NOMO-1 (cell line): ENCODE measurements around the gene PPM1E.
"Not testable (repeated sequence)": the region's sequence is repeated elsewhere in the genome, so short reads cannot be mapped to it uniquely, and the experiment has no call there.

Experiments
- DNase-seq, 2 experiments: peaks; one replicate each; lab custom pipeline; 2025; ENCODE audit not compliant: unreplicated experiment in 2 of 2; lab: John Stamatoyannopoulos, UW

The PPM1E gene

GRCh38 chr17:58944166-58944565 is 188.5 kb downstream of the PPM1E start:
- DNase-seq = no peak

- no peak for DNase-seq
These were observed 191.8 kb downstream of the PPM1E start for GRCh38 chr17:58947411-58947810.

- DNase-seq = no peak
These were observed 192.2 kb downstream of the PPM1E start for GRCh38 chr17:58947824-58948223.

- DNase-seq = peak; percentile 26 to 70
These were observed 198.7 kb downstream of the PPM1E start for GRCh38 chr17:58954358-58954757.

- no peak for DNase-seq
These were observed 201.5 kb downstream of the PPM1E start for GRCh38 chr17:58956997-58957724.

GRCh38 chr17:58957725-58958073 is 202.0 kb downstream of the PPM1E start:
- DNase-seq = not testable (repeated sequence)

DNA sequence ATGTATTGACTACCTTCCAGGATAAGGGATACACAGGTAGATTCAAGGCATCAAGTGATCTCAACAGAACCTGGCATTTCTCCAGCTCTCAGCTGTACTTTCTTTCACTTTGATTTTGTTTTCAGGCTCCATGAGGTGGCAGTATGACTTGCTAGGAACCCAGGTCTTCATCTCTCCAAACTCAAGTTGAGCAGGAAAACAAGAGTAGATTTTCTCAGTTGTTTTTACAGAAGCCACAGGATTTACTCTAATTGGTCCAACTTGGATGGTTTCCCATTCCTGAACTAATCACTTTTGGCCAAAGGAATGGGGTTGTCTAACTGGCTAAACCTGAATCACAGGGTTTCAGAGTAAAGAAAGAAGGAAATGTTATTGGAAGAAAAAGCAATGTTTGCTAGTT is 204.4 kb downstream of the PPM1E start:
- peak in 1 of 2 experiments; percentile 12 for DNase-seq

DNA sequence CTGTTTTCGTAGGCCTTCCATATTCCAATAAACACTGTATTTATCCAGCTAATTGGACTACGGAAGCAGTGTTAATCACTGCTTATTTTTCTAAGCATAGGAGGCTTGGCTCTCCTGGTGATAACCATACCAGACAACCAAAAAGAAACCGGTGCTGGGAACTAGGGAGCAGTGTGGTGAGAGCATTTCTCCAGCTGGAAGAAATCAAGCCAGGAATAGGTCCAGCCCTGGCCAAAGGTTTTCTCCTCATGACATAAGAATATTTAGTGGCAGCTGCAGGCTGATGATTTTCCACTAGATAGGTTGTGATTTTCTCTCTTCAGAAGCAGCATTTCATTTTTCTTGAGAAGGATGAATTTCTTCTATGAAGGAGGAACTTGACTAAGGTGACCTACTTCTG is 209.6 kb downstream of the PPM1E start:
- DNase-seq = no peak

DNA sequence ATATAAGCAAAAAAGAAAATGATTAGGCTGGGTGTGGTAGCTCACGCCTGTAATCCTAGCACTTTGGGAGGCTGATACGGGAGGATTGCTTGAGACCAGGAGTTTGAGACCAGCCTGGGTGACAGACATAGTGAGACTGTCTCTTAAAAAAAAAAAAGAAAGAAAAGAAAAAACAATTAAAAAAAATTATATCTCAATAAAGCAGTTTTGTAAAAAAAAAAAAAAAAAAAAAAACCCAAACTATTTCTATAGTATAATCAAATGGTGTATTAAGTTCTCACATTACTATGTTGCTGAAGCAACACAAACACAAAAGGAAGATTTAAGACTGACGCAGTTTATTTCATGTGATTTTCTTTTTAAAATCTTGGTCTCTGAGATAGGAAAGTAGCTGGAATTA is 210.6 kb downstream of the PPM1E start:
- DNase-seq = no peak

- no peak for DNase-seq
These were observed 212.9 kb downstream of the PPM1E start for GRCh38 chr17:58968426-58969061.

GRCh38 chr17:58969156-58969555 is 213.5 kb downstream of the PPM1E start:
- DNase-seq = no peak

DNA sequence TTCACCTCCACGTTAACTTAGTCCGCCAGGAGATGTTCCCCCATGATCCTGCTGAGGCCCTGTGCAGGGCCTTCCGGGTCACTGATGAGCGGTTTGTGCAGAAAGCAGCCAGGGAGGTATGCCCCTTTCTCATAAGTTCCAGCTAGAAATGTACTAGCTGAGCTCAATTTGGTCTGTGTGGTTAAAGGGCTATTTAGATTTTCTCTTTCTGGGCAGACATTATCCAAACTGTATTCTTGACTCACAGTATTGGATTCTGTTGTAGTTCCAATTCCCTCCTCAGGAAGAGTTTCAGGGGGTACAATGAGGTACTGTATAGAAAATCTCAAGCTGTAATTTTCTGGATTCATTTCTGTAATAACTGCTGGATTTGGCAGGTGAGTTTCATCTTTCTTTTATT is 214.0 kb downstream of the PPM1E start:
- no peak for DNase-seq

DNA sequence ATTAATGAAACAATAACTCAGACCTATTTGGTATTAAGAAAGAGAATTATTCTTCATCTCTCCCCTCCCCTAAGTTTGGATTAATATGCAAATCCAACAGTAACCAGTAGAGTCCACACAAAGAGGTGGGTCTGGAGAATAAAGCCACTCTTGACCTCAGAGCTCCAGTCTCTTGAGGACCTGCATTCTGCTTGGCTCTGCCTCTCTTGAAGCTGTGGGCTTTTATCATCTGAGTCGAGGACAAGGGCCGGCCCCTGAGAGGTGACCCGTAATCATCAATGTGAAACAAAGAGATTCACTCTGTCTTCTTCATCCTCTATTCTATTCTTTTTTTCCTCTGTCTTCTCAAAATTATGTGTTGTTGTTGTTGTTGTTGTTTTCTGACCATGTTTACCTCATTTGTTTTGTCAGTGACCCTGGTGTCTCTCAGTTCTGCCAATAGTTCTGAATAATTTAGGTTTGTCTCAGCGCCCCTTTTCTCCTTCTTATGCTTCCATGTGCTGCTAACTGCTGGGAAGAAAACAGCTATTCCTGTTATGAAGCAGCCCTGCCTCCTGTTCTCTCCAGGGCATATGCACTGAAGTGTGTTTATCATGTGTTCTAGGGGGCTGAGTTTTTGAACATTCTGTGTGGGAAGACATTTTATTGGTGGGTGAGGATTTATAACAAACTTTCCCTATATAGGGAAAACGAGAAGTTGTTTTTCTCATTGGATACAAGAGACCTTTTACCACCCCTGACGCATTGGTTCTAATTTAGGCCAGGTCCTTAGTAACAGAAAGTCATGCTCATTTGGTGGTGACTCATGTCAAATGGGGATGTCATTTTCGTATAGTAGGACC is 215.2 kb downstream of the PPM1E start:
- DNase-seq = peak in 1 of 2 experiments; percentile 46

- peak in 1 of 2 experiments; percentile 43 for DNase-seq
These were observed 218.7 kb downstream of the PPM1E start for GRCh38 chr17:58974354-58974753.

DNA sequence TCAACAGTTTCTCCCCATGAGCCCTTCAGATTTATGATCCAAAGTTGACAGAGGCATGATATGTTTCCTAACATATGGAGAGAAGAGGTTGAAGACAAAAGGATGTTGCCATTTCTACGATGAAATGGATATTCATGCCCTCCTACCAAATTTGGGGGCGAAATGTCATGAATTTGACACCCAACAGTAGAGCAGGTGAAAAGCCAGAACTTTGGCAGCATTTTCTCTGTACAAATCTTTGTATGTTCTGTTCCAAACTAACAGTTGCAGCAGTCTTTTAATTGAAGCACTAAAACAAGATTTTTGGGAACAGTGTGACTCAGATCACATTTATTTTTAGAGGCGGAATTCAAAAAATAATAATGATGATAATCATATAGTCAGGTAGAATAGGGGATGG is 220.9 kb downstream of the PPM1E start:
- DNase-seq = no peak

DNA sequence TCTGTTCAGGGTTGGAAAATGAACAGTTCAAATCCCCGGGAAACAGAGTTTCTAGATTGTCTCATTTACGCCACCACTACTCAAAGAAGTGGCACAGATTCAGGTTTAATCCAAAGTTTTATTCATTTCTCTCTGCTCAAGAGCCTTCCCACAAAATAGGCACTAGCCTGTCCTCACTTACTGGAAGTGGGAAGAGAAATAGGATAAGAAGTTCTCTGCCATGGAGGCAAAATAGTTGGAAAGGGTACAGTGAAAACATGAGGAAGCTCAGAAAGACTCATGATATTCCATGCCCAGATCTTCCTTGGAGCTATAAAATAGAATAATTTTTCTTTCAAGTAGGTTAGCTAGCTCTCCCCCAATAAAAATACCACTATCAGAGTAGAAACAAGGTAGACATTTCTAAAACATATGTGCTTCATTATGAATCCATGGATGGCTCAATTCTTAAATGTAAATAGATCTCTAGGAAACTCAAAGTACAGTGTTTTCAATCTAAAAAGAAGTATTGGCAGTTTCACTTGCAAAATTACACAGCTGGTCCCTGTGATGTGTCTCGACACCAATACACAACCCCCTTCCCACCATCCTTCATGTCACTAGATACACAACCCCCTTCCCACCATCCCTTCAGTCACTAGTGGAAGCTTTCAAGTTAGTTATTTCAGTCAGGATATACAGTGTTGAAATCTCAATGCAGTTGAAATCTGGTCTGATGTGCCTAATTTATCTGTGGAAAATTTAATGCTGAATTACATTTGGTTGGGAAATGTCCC is 225.2 kb downstream of the PPM1E start:
- DNase-seq = no peak

DNA sequence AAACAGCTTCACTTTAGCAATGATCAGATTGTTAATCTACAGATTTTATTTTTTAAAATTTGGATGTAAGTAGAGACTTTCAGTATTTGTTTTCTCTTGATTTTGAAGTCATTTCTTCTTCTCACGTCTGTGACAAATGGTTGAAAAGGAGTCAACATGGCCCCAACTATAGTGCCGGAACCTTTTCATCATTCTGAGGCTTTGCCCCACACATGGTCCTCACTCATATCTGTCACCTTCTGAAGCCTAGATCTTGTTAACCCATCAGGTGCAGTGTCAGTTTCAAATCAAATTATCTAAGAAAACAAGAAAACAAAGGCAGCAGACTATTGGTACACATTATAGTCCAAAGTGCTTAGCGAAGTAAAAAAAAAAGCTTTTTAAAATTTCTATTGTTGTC is 227.0 kb downstream of the PPM1E start:
- DNase-seq = no peak

DNA sequence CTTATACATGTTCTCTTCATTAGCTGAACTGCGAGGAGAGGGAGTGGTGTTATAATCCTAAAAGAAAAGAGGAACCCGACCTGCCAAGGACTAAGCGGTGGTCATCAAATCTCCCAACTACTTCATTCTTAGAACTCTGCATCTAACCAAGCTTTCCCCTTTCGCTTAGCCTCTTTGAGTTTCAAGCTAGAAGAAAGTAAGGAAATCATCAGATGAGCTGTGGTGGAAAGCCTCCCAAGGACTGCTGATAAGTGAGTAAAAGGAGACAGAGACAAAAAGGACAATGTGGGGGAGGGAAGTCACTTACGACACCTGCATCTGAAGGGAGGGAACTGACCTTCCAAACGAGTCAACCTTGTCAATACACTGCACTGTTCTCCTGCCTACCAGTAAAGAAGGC is 229.7 kb downstream of the PPM1E start:
- peak; percentile 29 to 61 for DNase-seq

DNA sequence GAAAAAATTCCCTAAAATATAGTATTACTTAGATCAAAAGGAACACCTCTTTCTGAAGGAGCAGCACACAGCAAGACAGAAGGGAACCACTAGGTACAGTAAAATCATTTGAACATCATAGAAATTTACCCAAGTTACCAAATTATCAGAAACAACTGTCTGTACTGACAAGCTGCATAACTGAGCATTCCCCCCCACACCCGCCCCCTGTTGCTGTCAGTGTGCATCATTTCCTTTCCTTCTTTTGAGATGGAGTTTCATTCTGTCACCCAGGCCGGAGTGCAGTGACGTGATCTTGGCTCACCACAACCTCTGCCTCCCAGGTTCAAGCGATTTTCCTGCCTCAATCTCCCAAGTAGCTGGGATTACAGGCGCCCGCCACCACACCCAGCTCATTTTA is 230.3 kb downstream of the PPM1E start:
- no peak for DNase-seq

- no peak for DNase-seq
These were observed 234.0 kb downstream of the PPM1E start for GRCh38 chr17:58989629-58990028.
